ELF-1 (cell line): Measurements from ENCODE around the gene RIMBP2.
"Not testable (repeated sequence)": the region's sequence is repeated elsewhere in the genome, so short reads cannot be mapped to it uniquely, and the experiment has no call there.

Experiments
- DNase-seq: peaks from one replicate; pipeline ENCODE4 v3.0.0-alpha.2; 2016; ENCODE audit warnings: low read depth, low spot score

The RIMBP2 gene

GRCh38 chr12:130706885-130707570, 9.1 kb downstream of the RIMBP2 start:
- DNase-seq, result no peak

GRCh38 chr12:130706311-130706710, 9.8 kb downstream of the RIMBP2 start:
- DNase-seq, result no peak

- DNase-seq, result no peak
Observed at GRCh38 chr12:130705178-130705822, 10.8 kb downstream of the RIMBP2 start.

DNA sequence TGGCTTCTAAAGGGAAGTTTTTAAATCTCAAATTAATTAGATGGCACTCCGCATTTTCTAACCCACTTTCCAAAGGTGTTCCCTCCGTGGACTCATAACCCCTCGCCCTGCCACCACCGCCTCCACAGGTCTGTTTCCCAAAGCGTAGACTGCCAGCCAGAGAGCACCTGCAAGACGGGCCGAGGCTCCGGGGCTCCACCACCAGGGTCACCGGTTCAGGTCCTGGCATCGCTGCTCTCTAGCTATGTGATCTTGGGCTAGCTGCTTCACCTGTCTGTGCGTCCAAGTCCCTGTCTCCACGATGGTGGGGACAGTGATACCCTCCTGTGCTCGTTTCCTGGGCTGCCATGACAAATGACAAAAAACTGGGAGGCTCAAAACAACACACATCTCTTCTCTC, 11.5 kb downstream of the RIMBP2 start:
- no peak for DNase-seq

- DNase-seq, result no peak
Observed at GRCh38 chr12:130703733-130704375, 12.2 kb downstream of the RIMBP2 start.

DNA sequence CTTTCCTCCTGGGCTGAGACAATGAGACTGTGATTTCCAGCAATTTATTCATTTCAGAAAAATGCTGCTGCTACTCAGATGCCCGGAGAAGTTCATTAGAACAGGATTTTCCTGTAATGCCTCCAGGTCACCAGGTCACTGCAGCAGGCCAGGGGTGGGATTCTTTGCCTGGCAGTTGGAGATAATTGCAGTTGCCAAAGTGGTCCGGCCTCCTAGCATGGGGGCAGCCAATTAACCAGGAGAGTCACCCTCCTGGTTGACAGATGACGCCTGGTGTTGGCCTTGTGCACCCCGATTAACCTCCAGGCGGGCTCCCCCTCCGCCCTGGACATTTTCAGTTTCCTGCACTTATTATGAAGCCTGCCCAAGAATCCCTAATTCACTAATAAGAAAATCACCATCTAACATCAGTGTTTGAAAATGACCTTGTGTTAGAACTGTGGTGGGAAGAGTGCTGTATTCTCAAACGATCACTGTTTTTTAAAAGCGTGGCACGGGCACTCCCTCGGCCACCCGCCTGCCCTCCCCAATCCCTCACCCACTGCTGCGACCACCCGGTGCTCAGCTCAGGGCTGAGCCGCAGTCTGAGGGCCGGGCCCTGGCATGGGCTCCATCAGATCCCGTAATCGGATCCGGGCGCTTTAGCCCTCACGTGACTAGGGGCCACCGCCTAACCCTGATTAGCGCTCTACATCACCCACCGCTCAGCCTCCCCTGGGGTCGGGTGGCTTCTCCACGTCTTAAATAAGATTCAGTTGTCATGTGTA, 12.9 kb downstream of the RIMBP2 start:
- DNase-seq, result peak; percentile 59

GRCh38 chr12:130701402-130701744, 14.7 kb downstream of the RIMBP2 start:
- DNase-seq, result no peak

DNA sequence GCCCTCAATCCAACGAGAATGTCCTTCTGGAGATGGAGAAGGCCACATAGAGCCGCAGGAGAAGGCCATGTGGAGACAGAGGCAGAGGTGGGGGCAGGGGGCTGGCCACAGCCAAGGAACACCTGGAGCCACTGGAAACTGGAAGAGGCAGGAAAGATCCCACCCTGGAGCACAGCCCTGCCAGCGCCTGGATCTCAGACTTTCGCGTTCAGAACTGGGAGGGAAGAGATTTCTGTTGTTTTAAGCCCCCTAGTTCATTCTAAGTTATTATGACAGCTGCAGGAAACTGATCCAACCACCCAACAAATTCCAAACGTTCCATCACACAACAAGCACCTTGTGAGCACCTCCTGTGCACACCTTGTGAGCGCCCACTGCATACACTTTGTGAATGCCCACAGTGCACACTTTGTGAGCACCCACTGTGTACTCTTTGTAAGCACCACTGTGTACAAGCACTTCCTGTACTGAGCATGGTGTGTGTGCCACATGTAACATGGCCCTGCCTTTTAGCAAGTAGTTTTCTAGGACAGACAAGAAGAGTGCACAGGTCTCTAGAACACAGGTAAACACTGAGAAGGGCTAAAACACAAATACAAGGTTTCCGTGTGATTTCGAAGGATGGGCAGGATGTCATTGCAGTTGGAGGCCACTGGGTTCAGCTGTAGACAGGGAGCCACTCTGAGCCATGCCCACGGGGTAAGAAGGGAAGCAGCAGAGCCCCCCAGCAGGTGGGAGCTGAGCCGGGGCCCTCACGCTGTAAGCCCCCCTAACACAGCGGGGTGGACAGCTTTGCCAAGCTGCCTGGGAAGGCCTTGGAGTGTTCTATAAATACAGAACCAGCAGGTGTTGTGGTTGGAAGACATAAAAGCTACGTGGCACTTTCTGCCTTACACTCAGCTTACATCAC, 15.4 kb downstream of the RIMBP2 start:
- no peak for DNase-seq

DNA sequence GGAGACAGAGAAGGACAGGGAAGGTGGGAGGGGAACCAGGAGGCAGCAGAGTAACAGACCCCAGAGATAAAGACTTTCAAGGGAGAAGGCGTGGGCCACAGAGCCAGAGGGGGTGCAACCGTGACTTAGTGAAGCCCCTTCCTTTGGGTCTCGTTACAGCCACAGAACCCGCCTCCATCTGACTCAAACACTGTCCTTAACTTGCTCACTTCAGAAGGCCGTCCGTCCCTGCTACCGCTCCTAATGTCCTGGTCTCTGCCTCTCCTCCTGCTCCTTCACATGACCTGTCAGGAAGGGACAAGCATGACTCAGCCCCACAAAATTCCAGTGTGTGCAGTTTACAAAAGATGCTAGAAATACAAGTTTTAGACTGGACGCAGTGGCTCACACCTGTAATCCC, 18.0 kb downstream of the RIMBP2 start:
- DNase-seq, result no peak

- DNase-seq, result no peak
Observed at GRCh38 chr12:130696379-130697100, 19.6 kb downstream of the RIMBP2 start.

- DNase-seq, result no peak
Observed at GRCh38 chr12:130695061-130695460, 21.0 kb downstream of the RIMBP2 start.

- no peak for DNase-seq
Observed at GRCh38 chr12:130689408-130690405, 26.4 kb downstream of the RIMBP2 start.

GRCh38 chr12:130688999-130689398, 27.1 kb downstream of the RIMBP2 start:
- not testable (repeated sequence) for DNase-seq

DNA sequence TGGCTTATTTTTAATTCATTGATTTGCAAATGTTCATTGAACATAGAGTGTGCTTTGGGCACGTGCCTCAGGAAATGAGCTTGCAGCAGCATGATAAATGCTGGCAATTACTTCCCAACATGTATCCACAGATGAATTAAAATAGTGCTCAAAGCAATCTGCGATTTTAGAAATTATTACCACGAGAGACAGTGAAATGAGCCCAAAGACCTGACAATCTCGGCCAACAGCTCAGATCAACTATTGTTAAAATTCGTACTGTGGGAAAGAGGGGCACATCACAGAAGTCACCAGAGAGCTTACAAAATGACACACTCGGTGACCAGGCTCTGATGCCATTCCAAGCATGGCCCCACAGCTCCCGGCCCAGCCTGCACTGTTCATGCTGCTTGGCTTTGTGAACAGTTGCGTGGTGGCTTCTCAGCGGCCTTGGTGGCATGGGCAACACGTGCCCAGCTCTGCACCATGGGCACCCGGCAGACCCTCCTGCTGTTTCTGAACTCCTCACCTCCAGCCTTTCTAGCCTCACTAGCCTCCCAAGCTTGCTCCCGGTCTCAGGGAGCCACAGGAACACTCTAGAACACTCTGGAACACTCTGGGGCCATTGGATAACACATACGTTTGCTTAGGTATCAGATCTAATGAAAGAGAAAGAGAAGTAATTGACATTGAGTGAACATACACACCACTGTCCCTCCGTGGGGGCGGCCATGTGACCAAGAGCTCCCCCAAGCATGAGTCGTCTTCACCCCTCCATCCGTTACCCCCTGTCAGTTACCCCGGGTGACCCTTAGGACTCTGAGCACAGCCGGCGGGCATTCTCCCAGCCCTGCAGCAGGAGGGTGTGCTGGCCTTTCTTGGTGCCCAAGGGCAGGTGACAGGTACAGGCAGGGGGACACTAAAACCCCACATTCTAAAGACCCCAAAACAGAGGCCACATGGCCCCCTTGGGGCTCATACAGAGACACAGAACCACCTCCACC, 28.0 kb downstream of the RIMBP2 start:
- no peak for DNase-seq

DNA sequence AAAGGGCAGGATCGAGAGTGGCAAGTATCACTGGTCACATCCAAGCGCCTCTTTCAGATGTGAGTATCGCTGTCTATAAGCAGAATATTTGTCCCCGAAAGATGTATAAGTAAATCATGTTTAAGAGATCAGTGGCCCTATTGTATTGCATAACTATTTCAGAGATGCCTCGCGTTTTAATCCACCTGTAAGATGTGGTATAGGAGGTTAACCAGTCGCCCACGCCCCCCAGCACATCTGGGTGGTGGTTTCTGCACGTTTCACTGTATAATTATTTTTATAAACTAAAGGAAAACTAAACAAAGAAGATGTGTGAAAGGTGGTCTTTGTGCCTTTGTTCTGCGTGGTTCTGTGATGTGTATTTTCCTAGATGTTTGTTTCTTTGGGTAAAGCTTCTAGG, 28.9 kb downstream of the RIMBP2 start:
- DNase-seq, result no peak

DNA sequence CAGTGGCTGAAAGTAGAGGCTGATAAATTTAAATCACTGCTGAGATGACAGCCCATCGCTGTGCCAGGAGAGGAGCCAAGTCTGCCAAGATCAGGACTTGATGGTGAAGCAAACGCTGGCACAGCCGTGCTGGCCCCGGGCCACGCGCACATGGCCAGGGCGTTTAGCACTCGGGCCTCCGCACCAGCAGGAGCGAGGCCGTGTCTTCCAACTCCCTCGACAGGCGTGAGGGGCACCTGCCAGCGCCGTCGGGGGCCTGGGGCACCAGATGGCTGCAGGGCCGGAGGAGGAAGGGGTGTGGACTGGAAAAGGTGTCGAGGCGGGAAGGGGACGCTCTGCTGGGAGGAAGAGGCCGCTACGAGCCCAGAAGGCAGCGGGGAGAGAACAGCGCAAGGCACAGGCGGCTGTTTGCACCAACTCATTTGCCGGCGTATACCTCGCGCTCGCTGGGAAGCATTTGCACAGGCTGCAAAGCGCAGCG, 29.5 kb downstream of the RIMBP2 start:
- DNase-seq, result peak; percentile 49

GRCh38 chr12:130685850-130686249, 30.2 kb downstream of the RIMBP2 start:
- no peak for DNase-seq

DNA sequence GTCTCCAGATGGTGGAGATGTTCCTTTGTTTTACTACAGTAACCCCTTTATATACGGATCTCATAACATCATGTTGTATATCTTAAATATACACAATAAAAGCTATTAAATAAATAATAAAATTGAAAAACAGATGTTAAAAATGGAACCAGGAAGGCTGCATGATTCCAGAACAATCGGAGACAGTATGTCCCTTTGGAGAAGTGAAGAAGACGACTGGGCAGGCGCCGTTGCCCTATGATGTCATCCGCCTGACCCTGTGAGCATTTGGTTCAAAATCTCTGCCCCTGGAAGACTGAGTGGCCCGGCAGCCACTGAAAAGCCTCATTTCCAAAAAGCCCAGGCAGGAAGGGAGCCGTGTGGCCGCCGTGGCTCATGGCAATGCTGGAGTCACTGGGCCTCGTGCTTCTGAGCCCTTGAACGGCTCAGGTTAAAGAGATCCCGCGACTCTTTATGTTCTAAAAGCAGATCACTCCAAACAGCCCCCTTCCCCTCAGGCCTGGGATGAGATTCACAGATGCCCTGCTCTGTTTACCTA, 30.8 kb downstream of the RIMBP2 start:
- DNase-seq, result peak; percentile 38
